ENCODE results near the gene SAMD9L.

- no peak for TF ChIP-seq POLR2A (IDR thresholded peaks at IDR 0.05)
- TF ChIP-seq, protein P1, sequence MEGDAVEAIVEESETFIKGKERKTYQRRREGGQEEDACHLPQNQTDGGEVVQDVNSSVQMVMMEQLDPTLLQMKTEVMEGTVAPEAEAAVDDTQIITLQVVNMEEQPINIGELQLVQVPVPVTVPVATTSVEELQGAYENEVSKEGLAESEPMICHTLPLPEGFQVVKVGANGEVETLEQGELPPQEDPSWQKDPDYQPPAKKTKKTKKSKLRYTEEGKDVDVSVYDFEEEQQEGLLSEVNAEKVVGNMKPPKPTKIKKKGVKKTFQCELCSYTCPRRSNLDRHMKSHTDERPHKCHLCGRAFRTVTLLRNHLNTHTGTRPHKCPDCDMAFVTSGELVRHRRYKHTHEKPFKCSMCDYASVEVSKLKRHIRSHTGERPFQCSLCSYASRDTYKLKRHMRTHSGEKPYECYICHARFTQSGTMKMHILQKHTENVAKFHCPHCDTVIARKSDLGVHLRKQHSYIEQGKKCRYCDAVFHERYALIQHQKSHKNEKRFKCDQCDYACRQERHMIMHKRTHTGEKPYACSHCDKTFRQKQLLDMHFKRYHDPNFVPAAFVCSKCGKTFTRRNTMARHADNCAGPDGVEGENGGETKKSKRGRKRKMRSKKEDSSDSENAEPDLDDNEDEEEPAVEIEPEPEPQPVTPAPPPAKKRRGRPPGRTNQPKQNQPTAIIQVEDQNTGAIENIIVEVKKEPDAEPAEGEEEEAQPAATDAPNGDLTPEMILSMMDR (IDR thresholded peaks at IDR 0.05): no peak
Measured at GRCh38 chr7:93161181-93161762, 13.1 kb upstream of the SAMD9L start.
